SK-N-SH (cell line): ENCODE measurements around the gene WFDC2. TPM values are rescaled to one million over a fixed set of nuclear protein-coding genes. Genes with fewer than 3 reads are reported as not detected.

Source experiments
- CTCF ChIA-PET: fragments of 300-600, 350-600 bp; formaldehyde crosslinking; extraction: SDS; loops from one replicate; lab custom pipeline; 2021; lab: Yijun Ruan, JAX
- POLR2A ChIA-PET: fragments of 350-600 bp; sonication (Branson Sonifier 250); formaldehyde crosslinking; extraction: SDS; loops from one replicate; lab custom pipeline; 2020; ENCODE audit warnings: antibody characterized with exemption, inconsistent platforms; lab: Yijun Ruan, JAX
- DNase-seq: peaks from one replicate; pipeline ENCODE4 v3.0.0; 2012
- H2AFZ ChIP-seq: fragments of 200-600 bp; sonication (generic); 2 replicates; pipeline ENCODE4 v1.8.1; 2016; ENCODE audit warnings: antibody characterized with exemption, mild to moderate bottlenecking, low read depth
- H3F3A ChIP-seq: fragments of 200-600 bp; sonication (generic); replicated peaks from 2 replicates; pipeline ENCODE3; 2016; ENCODE audit warnings: antibody characterized with exemption, mild to moderate bottlenecking; ENCODE audit not compliant: insufficient read depth
- H3K27ac ChIP-seq, 2 experiments: fragments of 200-500 bp in 1 of 2; fragments of 200-600 bp in 1 of 2; sonication (Bioruptor generic) in 1 of 2; sonication (generic), shearing (Covaris generic) in 1 of 2; 2 replicates each; pipeline versions ENCODE4 v1.5.1 to v1.6.1; 2014 to 2016; ENCODE audit warnings: low read depth in 2 of 2, inconsistent platforms in 1 of 2, low read length in 1 of 2, mild to moderate bottlenecking in 1 of 2, mixed read lengths in 1 of 2
- H3K27me3 ChIP-seq: fragments of 200-600 bp; sonication (generic), shearing (Covaris generic); 2 replicates; pipeline ENCODE4 v1.6.1; 2016; ENCODE audit warnings: mixed run types; ENCODE audit not compliant: insufficient read depth
- H3K36me3 ChIP-seq, 2 experiments: fragments of 200-500 bp in 1 of 2; fragments of 200-600 bp in 1 of 2; sonication (Bioruptor generic) in 1 of 2; sonication (generic) in 1 of 2; replicated peaks in 1 of 2; 2 replicates each; pipeline versions ENCODE3 to v1.5.1; 2014 to 2016; ENCODE audit warnings: low read length in 1 of 2, mild to moderate bottlenecking in 1 of 2; ENCODE audit not compliant: insufficient read depth in 2 of 2, control insufficient read depth in 1 of 2
- H3K4me1 ChIP-seq, 2 experiments: fragments of 200-500 bp in 1 of 2; fragments of 200-600 bp in 1 of 2; sonication (Bioruptor generic) in 1 of 2; sonication (generic), shearing (Covaris generic) in 1 of 2; 2 replicates each; pipeline versions ENCODE4 v1.5.1 to v1.6.1; 2014 to 2016; ENCODE audit warnings: low read depth in 1 of 2, low read length in 1 of 2, mixed run types in 1 of 2; ENCODE audit not compliant: insufficient read depth in 2 of 2, control insufficient read depth in 1 of 2
- H3K4me2 ChIP-seq: fragments of 200-600 bp; sonication (generic), shearing (Covaris generic); 2 replicates; pipeline ENCODE4 v1.6.1; 2017; ENCODE audit warnings: mixed run types
- H3K4me3 ChIP-seq, 2 experiments: fragments of 200-500 bp in 1 of 2; fragments of 200-600 bp in 1 of 2; sonication (Bioruptor generic) in 1 of 2; sonication (generic), shearing (Covaris generic) in 1 of 2; 2 replicates each; pipeline versions ENCODE4 v1.5.1 to v1.8.1; 2014 to 2016; ENCODE audit warnings: low read depth in 2 of 2, inconsistent platforms in 1 of 2, low read length in 1 of 2, mild to moderate bottlenecking in 1 of 2, mixed read lengths in 1 of 2, moderate library complexity in 1 of 2
- H3K79me2 ChIP-seq: fragments of 200-600 bp; sonication (generic); 2 replicates; pipeline ENCODE4 v1.8.1; 2017; ENCODE audit warnings: mild to moderate bottlenecking; ENCODE audit not compliant: insufficient read depth
- H3K9ac ChIP-seq: fragments of 200-600 bp; sonication (generic); 2 replicates; pipeline ENCODE4 v1.6.1; 2017; ENCODE audit warnings: mixed run types
- H3K9me2 ChIP-seq: fragments of 200-600 bp; sonication (generic); 2 replicates; pipeline ENCODE4 v1.6.1; 2017; ENCODE audit warnings: mixed run types
- H3K9me3 ChIP-seq: fragments of 200-600 bp; sonication (generic); 2 replicates; pipeline ENCODE4 v1.6.1; 2017; ENCODE audit warnings: mixed run types, mild to moderate bottlenecking, moderate library complexity
- H4K20me1 ChIP-seq: fragments of 200-600 bp; sonication (generic); 2 replicates; pipeline ENCODE4 v1.6.1; 2017; ENCODE audit warnings: mild to moderate bottlenecking, mixed run types; ENCODE audit not compliant: insufficient read depth
- EP300 ChIP-seq, 2 experiments: IDR thresholded peaks; 2 replicates each; pipeline versions ENCODE4 v1.4.0 to v1.6.1; 2012; ENCODE audit warnings: borderline replicate concordance in 1 of 2, low read depth in 1 of 2, low read length in 1 of 2
- FOXJ3 ChIP-seq: sonication (generic); formaldehyde crosslinking; IDR thresholded peaks from 2 replicates; pipeline ENCODE4 v1.5.1; 2020; ENCODE audit warnings: mild to moderate bottlenecking, missing genetic modification reagents
- FOXM1 ChIP-seq: IDR thresholded peaks from 2 replicates; pipeline ENCODE4 v1.4.0; 2012; ENCODE audit warnings: low read depth, mild to moderate bottlenecking
- GATA2 ChIP-seq: sonication (generic); formaldehyde crosslinking; IDR thresholded peaks from 2 replicates; pipeline ENCODE4 v1.5.0; 2020; ENCODE audit warnings: mild to moderate bottlenecking, missing genetic modification reagents
- JUND ChIP-seq: IDR thresholded peaks from 2 replicates; pipeline ENCODE4 v1.4.0; 2012
- MEF2A ChIP-seq: IDR thresholded peaks from 2 replicates; pipeline ENCODE4 v1.4.0; 2012; ENCODE audit warnings: low read depth, borderline replicate concordance
- MXI1 ChIP-seq: IDR thresholded peaks from 2 replicates; pipeline ENCODE4 v1.6.1; 2012; ENCODE audit warnings: mild to moderate bottlenecking, low read depth, low read length, improper control_type of control experiment
- PBX3 ChIP-seq: IDR thresholded peaks from 2 replicates; pipeline ENCODE4; 2012
- POLR2AphosphoS5 ChIP-seq: IDR thresholded peaks from 2 replicates; pipeline ENCODE4 v1.6.1; 2012; ENCODE audit warnings: low read depth, low read length
- RCOR1 ChIP-seq: fragments of 150-350 bp; IDR thresholded peaks from 2 replicates; pipeline ENCODE4 v1.6.1; 2017; ENCODE audit warnings: antibody characterized with exemption, low read length
- REST ChIP-seq: IDR thresholded peaks from 2 replicates; pipeline ENCODE4 v1.6.1; 2012; ENCODE audit warnings: mild to moderate bottlenecking, low read depth, low read length, moderate library complexity
- RFX5 ChIP-seq: IDR thresholded peaks from 2 replicates; pipeline ENCODE4 v1.6.1; 2012; ENCODE audit warnings: mild to moderate bottlenecking, improper control_type of control experiment, low read length
- TAF1 ChIP-seq: IDR thresholded peaks from 2 replicates; pipeline ENCODE4 v1.6.1; 2012; ENCODE audit warnings: low read depth, mild to moderate bottlenecking, low read length, moderate library complexity, borderline replicate concordance
- WGBS: methylation state at CpG from one replicate; pipeline ENCODE4 v1.1.6; 2017; ENCODE audit warnings: low lambda C conversion rate; 5-methylcytosine and 5-hydroxymethylcytosine counted together
- polyA plus RNA-seq, 3 experiments: library from polyadenylated mRNA; depleted of rRNA; stranded (reverse); fragments of >200 nt; gene quantifications; 2 replicates each; pipeline ENCODE4 v1.2.3, GENCODE V29; 2012

WFDC2 gene
- 0.21 TPM in 1 of 2 replicates, not detected in the other for polyA plus RNA-seq (2012; rRNA removed)
- 0.09 and 0.13 TPM in 2 replicates for polyA plus RNA-seq (2012; cell fraction: cytosol; rRNA removed)
- not detected in 2 replicates for polyA plus RNA-seq (2012; cell fraction: nucleus; rRNA removed)

- Histone ChIP-seq H3K4me3 (peak within 1 kb of the TSS; percentile 46 to 49; a peak in 3 of 4 replicates), H3K27me3 (peaks cover 55% of the 10 kb centered on the region; the same call in 1 of the 2 replicates), H3K4me2 (peak within 1 kb of the TSS; percentile 71), H3K36me3 (no peaks in the 10 kb centered on the region), H3K4me1 (peaks cover 0 to 5% of the 10 kb centered on the region in 2 experiments; a peak in 1 of 4 replicates), H3F3A (no peaks in the 10 kb centered on the region), H3K9ac (no peak within 1 kb of the TSS), H2AFZ (0 out of 2 replicates have a peak within 1 kb of the TSS, but pooled peaks have one; percentile 51), H3K79me2 (no peaks in the 10 kb centered on the region), H4K20me1 (no peaks in the 10 kb centered on the region), H3K9me3 (no peaks in the 10 kb centered on the region), H3K27ac (no peak within 1 kb of the TSS), H3K9me2 (no peaks in the 10 kb centered on the region)
- TF ChIP-seq FOXM1 (no peak), REST (no peak), EP300 (IDR thresholded peaks at IDR 0.05; ENCODE audit: borderline replicate concordance in 1 of 2, low read depth in 1 of 2, low read length in 1 of 2) (no peak), GATA2 (CRISPR knock-in tag) (no peak), JUND (no peak), PBX3 (no peak), POLR2AphosphoS5 (no peak), RCOR1 (no peak), RFX5 (no peak), TAF1 (no peak), MXI1 (no peak), MEF2A (no peak), FOXJ3 (no peak)
- no peak for DNase-seq
- ChIA-PET POLR2A (no interaction called here), CTCF (interaction anchor here (0.6 to 1.7 kb wide), 9 partner anchors 10 to 302 kb away, joined by 3 to 5 read pairs (median 3); partner anchors contain the start of genes PIGT and SYS1)
- WGBS, result 32% methylated on average over 27 of the region's 54 CpGs
Observed at GRCh38 chr20:45469336-45470261, at the start of gene WFDC2. WFDC2 (plus strand) TSS chr20:45469753; CDS start chr20:45469782, 29 bp downstream.
